Subcutaneous adipose tissue (tissue), 4 donors: Measurements from ENCODE around the gene NTM. TPM values are rescaled to one million over a fixed set of nuclear protein-coding genes. Genes with fewer than 3 reads are reported as not detected.

Source experiments
- total RNA-seq, 4 donors: library from RNA; depleted of rRNA; stranded (reverse); fragments of >200 nt; gene quantifications; one replicate each; pipeline ENCODE4 v1.1.0, GENCODE V29; 2016
- TF ChIP-seq, protein P1 (sequence below): fragments of 450-650 bp; IDR thresholded peaks from one replicate; pipeline ENCODE4 v1.5.1; 2016; ENCODE audit warnings: low read depth, mild to moderate bottlenecking, control low read depth, antibody characterized with exemption, moderate library complexity

Gene NTM
- total RNA-seq, 4 donors from 2014 or later: 1.5 to 5.7 (median 1.7) TPM

DNA sequence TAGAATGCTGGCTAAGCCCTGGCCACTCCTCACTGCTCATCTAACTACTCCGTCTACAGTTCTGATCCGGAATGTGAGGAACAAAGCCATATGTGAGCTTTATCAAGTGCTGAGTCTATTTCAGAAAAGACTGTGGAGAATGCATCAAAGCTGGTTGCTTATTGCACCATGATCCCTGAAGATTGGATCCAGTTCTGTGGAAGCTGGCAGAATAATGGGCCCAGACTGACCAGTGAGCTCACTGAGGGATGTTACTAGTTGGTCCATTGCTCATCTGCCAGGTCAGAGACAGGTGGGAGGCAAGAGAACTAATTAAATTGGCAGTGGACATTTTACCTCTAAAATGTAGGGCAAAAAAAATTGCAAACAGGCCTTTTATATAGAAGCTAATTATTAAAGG is 681.3 kb downstream of the NTM start:
- TF ChIP-seq, protein P1, sequence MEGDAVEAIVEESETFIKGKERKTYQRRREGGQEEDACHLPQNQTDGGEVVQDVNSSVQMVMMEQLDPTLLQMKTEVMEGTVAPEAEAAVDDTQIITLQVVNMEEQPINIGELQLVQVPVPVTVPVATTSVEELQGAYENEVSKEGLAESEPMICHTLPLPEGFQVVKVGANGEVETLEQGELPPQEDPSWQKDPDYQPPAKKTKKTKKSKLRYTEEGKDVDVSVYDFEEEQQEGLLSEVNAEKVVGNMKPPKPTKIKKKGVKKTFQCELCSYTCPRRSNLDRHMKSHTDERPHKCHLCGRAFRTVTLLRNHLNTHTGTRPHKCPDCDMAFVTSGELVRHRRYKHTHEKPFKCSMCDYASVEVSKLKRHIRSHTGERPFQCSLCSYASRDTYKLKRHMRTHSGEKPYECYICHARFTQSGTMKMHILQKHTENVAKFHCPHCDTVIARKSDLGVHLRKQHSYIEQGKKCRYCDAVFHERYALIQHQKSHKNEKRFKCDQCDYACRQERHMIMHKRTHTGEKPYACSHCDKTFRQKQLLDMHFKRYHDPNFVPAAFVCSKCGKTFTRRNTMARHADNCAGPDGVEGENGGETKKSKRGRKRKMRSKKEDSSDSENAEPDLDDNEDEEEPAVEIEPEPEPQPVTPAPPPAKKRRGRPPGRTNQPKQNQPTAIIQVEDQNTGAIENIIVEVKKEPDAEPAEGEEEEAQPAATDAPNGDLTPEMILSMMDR: no peak

DNA sequence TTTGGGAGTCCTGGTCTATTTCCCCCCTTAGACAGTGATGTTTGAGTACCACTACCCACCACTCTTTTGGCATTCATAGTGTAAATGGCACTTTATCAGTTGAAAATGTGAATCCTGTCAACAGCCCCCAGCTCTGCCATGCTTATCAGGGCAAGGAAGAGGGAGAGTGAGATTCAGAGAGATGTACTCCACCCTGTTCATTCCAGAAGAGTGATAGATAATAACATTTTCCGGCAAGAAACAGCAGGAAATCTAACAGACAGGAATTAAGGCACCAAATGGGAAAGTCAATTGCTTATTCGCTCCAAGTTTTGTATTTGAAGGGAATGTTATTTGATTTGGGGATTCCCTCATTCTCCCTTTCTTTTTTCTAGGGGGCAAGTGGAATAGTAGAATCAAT is 681.9 kb downstream of the NTM start:
- TF ChIP-seq, protein P1: no peak

DNA sequence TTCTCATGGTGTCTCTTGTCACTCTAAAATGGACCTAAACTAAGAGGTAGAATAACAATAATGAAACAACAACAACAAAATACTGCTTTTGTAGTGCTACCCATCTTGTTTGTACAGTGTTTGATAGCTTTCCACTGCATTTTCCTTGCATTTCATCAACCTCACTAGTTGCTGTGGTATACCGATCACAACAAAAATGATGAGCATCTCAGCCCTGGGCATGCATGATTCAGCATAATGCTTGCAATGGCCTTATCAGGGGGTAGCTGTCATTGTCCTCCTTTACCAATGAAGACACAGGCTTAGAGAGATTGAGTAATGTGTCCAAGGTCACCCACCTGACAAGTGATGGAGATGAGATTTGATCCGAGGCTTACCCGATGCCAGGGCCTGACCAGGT is 682.5 kb downstream of the NTM start:
- TF ChIP-seq, protein P1: no peak

DNA sequence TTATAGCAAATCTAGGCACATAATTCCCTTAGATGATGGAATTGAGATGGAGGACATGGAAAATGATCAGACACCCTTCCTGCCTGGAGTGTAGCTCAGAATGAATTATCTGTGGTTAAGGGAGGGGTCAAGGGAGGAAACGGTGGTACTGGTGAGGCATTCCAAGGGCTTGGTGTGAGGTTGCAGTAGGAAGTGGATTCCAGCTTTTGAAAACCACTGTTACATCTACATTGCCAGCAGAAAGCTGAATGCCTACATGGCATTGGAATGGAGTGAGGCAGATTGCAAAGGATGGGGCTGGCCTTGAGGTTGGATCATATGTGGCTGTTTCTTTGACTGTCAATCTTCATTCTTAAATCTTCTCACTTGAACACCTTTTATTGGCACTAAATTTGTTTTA is 684.4 kb downstream of the NTM start:
- TF ChIP-seq, protein P1: no peak

DNA sequence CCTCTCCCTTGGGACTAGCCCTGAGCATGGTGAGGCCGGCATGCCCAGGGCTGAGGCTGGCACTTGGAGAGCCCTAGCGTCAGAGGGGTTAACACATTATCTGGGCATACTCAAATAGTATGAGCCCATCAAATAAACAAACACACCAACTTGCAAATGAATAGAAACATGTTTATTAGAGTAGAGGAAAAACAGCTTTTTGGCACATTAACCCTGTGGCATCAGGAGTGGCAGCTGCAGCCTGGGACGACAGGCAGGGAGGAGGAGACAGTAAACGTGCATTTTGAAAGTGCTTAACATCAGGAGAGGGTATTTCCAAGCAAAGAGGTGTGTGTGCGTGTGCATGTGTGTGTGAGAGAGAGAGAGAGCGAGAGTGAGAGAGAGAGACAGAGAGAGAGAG is 684.9 kb downstream of the NTM start:
- TF ChIP-seq, protein P1: no peak

DNA sequence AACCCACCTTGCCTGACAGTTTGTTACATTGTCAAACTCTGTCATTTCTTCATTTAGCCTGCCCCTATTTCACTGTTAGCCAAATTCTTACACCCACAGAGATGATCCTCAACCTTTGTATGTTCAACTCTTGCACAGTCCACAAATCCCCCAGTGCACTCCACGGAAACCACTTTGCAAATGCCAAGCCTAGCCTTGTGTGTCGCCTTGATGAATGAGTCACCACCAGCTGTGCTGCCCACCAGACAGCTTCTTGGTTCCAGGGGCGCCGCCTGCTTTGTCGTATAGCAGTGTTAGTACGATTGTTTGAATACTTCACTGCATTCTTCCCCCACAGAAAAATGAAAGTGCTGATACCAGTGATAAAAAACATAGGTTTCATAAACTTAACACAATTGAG is 686.3 kb downstream of the NTM start:
- TF ChIP-seq, protein P1: no peak

DNA sequence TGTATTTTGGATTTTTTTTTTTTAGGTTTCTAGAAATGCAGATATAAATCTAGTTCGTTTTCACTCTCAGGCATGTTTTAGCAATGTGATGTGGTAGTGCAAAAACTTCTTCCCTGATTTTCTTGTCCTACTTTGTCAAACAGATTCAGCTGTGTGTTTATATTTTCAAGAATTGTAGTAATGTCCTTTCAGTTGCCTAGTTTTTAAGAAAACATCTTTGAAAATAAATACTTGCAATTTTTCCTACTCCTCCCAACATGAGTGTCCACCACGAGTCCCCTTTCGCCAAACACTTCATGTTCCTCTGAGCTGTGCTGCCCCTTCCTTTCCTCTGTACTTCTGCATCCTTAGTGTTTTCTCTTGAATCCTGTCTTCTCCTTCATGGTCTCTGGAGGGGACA is 686.9 kb downstream of the NTM start:
- TF ChIP-seq, protein P1: no peak
